Lung (tissue), 12 donors: ENCODE results near the gene LRRC27. TPM values are rescaled to one million over a fixed set of nuclear protein-coding genes. Genes with fewer than 3 reads are reported as not detected.
A peak's percentile ranks its signal among the peaks of the same experiment; 100 is the strongest.

Experiments used
- ATAC-seq: fragments of 200-7000 bp; cut with Tn5 transposase; one replicate; pipeline ENCODE4 v1.9.1; 2020; ENCODE audit warnings: moderate number of reproducible peaks; ENCODE audit not compliant: insufficient read depth, low FRiP score
- DNase-seq, 3 donors: peaks; one replicate each; pipeline ENCODE4 v3.0.0-alpha.2; 2013 to 2017
- H3K27ac ChIP-seq, 2 donors: one replicate each; pipeline ENCODE4 v1.5.1; 2013; ENCODE audit warnings: mild to moderate bottlenecking in 2 of 2, moderate library complexity in 2 of 2, control low read depth in 1 of 2, inconsistent platforms in 1 of 2, low read depth in 1 of 2, low read length in 1 of 2
- H3K27me3 ChIP-seq, 3 donors: one replicate each; pipeline ENCODE4 v1.5.1; 2013; ENCODE audit warnings: low read length in 2 of 3; ENCODE audit not compliant: control insufficient read depth in 3 of 3, insufficient read depth in 3 of 3
- H3K36me3 ChIP-seq, 4 donors: one replicate each; pipeline ENCODE4 v1.5.1; 2013; ENCODE audit warnings: low read length in 4 of 4, mild to moderate bottlenecking in 1 of 4, moderate library complexity in 1 of 4; ENCODE audit not compliant: control insufficient read depth in 4 of 4, insufficient read depth in 4 of 4
- H3K4me1 ChIP-seq, 5 donors: one replicate each; pipeline ENCODE4 v1.5.1; 2013; ENCODE audit warnings: low read length in 5 of 5, mild to moderate bottlenecking in 2 of 5, moderate library complexity in 1 of 5; ENCODE audit not compliant: control insufficient read depth in 5 of 5, insufficient read depth in 5 of 5
- H3K4me3 ChIP-seq: one replicate; pipeline ENCODE4 v1.5.1; 2013; ENCODE audit warnings: mild to moderate bottlenecking, control low read depth, moderate library complexity
- H3K9ac ChIP-seq, 2 donors: one replicate each; pipeline ENCODE4 v1.5.1; 2013; ENCODE audit warnings: low read length in 2 of 2, control low read depth in 1 of 2; ENCODE audit not compliant: insufficient read depth in 1 of 2
- H3K9me3 ChIP-seq, 4 donors: one replicate each; pipeline ENCODE4 v1.5.1; 2013; ENCODE audit warnings: low read length in 3 of 4, mild to moderate bottlenecking in 1 of 4, moderate library complexity in 1 of 4; ENCODE audit not compliant: control insufficient read depth in 4 of 4, insufficient read depth in 3 of 4
- WGBS, 2 donors: extraction: QIAGEN DNeasy Blood & Tissue Kit; methylation state at CpG; one replicate each; pipeline ENCODE4 v1.1.7; 2013; 5-methylcytosine and 5-hydroxymethylcytosine counted together
- polyA plus RNA-seq, 2 donors: library from polyadenylated mRNA; stranded (reverse); fragments of 200-250 nt; gene quantifications; one replicate each; pipeline ENCODE4 v1.2.1, GENCODE V29; 2013
- total RNA-seq, 2 donors: library from RNA; depleted of rRNA in 1 of 2; stranded (reverse); fragments of >200 nt in 1 of 2; gene quantifications; one replicate each; pipeline ENCODE4 v1.2.1, GENCODE V29; 2014 to 2021
- TF ChIP-seq, protein P1 (sequence below): IDR thresholded peaks from 2 replicates; pipeline ENCODE4 v1.5.1; 2012; ENCODE audit warnings: mild to moderate bottlenecking; ENCODE audit errors: control extremely low read depth, extremely low read depth
- donor health status: control.
- donor health status: control.
- donor health status: Bipolar disorder and iron deficiency.
- donor health status: healthy.
- donor health status: DM: yes; HTN: yes; CAD: no.

Gene LRRC27
- total and polyA plus RNA-seq, 4 donors: 5.8 to 25.5 (median 17.2) TPM

DNA sequence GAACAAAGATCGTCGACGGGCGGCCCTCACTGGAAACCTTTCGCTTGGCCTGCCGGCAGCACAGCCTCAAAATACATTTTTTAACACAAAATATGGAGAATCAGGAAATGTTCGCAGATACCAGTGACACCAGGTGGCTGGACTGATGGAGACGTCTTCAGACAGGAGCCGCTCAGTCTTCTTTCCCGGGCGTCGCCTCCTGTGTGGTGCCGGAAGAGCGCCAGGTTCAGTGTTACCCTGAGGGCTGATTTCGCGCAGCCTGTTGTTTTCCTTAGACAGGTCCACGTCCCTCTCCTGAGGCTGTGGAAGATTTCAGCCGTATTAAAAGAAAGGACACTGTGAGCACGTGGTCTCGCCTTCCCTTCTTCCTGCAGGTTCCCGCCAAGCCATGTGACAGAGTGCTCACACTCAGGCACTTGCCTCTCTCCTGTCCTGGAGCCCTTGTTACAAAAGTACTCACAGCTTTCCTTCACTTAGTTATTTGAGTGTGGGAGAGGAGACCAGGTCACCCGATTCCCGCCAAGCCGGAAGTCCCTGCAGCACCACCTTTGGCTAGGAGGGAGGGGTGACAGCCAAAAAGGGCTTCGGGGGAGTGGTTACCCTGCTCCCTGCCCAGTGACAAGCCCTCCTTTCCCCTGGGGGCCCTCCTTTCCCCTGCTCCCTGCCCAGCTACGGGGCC, 43.3 kb downstream of the LRRC27 start:
- 77 to 82% methylated on average over 26 of the region's 26 CpGs for WGBS, 2 donors
- Histone ChIP-seq H3K4me1 (peaks cover 0 to 7% (median 0%) of the 10 kb centered on the region in 5 donors), H3K27me3 (no peaks in the 10 kb centered on the region), H3K4me3 (no peak overlapping the region), H3K9me3 (peaks cover 0 to 2% (median 0%) of the 10 kb centered on the region in 4 donors), H3K36me3 (peaks cover 0 to 7% (median 0%) of the 10 kb centered on the region in 4 donors), H3K9ac (no peak overlapping the region), H3K27ac (peak overlapping the region in 1 of 2 donors; percentile 73)
- TF ChIP-seq, protein P1, sequence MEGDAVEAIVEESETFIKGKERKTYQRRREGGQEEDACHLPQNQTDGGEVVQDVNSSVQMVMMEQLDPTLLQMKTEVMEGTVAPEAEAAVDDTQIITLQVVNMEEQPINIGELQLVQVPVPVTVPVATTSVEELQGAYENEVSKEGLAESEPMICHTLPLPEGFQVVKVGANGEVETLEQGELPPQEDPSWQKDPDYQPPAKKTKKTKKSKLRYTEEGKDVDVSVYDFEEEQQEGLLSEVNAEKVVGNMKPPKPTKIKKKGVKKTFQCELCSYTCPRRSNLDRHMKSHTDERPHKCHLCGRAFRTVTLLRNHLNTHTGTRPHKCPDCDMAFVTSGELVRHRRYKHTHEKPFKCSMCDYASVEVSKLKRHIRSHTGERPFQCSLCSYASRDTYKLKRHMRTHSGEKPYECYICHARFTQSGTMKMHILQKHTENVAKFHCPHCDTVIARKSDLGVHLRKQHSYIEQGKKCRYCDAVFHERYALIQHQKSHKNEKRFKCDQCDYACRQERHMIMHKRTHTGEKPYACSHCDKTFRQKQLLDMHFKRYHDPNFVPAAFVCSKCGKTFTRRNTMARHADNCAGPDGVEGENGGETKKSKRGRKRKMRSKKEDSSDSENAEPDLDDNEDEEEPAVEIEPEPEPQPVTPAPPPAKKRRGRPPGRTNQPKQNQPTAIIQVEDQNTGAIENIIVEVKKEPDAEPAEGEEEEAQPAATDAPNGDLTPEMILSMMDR: no peak
- DNase-seq (peak in 1 of 3 donors; percentile 40), ATAC-seq (peak; percentile 61)

DNA sequence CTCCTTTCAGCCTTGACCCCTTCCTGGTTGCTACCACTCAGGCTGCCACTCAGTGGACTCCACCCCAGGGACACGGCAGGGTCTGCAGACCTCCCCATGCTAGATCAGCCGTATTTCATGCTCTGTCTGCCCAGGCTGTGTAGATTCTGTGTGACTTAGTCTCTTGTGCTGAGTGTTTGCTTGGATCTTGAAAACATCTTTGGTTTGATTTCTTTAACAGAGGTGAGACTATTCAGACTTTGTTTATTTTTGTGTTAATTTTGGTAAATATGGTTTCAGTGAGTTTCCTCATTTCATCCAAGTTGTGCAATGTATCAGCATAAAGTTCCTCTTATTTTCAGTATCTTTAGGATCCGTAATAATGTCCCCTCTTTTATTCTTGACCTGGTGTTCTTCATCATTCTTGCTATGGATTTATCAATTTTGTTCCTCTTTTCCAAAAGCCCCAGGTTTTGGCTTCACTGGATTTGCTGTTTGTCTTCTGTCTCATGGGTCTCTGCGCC, 43.9 kb downstream of the LRRC27 start:
- peaks cover 0 to 7% (median 0%) of the 10 kb centered on the region in 5 donors for H3K4me1 ChIP-seq
- ATAC-seq: peak; percentile 62
- H3K36me3 ChIP-seq: peaks cover 0 to 7% (median 0%) of the 10 kb centered on the region in 4 donors
- no peak overlapping the region for H3K9ac ChIP-seq
- DNase-seq: no peak
- H3K4me3 ChIP-seq: no peak overlapping the region
- peak overlapping the region in 1 of 2 donors; percentile 73 for H3K27ac ChIP-seq
- H3K9me3 ChIP-seq: peaks cover 0 to 2% (median 0%) of the 10 kb centered on the region in 4 donors
- WGBS, 2 donors: 54 to 55% methylated on average over 4 of the region's 4 CpGs
- TF ChIP-seq, protein P1: no peak
- no peaks in the 10 kb centered on the region for H3K27me3 ChIP-seq

- Histone ChIP-seq H3K9ac (no peak overlapping the region), H3K9me3 (no peaks in the 10 kb centered on the region), H3K4me3 (no peak overlapping the region), H3K36me3 (peaks cover 0 to 5% (median 0%) of the 10 kb centered on the region in 4 donors), H3K27me3 (no peaks in the 10 kb centered on the region), H3K27ac (peak overlapping the region in 1 of 2 donors; percentile 34), H3K4me1 (peaks cover 0 to 7% (median 0%) of the 10 kb centered on the region in 5 donors)
- DNase-seq (no peak), ATAC-seq (no peak)
- WGBS, 2 donors: 83 to 90% methylated on average over 15 of the region's 15 CpGs
- TF ChIP-seq, protein P1: no peak
Observed at GRCh38 chr10:132376394-132376851, 44.4 kb downstream of the LRRC27 start.
